Epithelial cell of proximal tubule (primary cell): Measurements from ENCODE around the gene CBFA2T3. TPM values are rescaled to one million over a fixed set of nuclear protein-coding genes. Genes with fewer than 3 reads are reported as not detected.

ENCODE experiments used
- DNase-seq: peaks from one replicate; pipeline ENCODE4 v3.0.0-alpha.2; 2011; ENCODE audit warnings: low read depth
- H3K4me3 ChIP-seq: 2 replicates; pipeline ENCODE4 v1.5.1; 2011; ENCODE audit warnings: low read depth, mild to moderate bottlenecking, low read length
- total RNA-seq: library from RNA; depleted of rRNA; stranded (reverse); fragments of >200 nt; gene quantifications from 2 replicates; pipeline ENCODE4 v1.2.3, GENCODE V29; 2015
- TF ChIP-seq, protein P1 (sequence below): conservative IDR thresholded peaks from 2 replicates; pipeline ENCODE4 v1.5.1; 2012; ENCODE audit warnings: low read depth, mild to moderate bottlenecking, low read length

Gene CBFA2T3
- total RNA-seq, 1 donor from 2014 or later, result 0.86 TPM

DNA sequence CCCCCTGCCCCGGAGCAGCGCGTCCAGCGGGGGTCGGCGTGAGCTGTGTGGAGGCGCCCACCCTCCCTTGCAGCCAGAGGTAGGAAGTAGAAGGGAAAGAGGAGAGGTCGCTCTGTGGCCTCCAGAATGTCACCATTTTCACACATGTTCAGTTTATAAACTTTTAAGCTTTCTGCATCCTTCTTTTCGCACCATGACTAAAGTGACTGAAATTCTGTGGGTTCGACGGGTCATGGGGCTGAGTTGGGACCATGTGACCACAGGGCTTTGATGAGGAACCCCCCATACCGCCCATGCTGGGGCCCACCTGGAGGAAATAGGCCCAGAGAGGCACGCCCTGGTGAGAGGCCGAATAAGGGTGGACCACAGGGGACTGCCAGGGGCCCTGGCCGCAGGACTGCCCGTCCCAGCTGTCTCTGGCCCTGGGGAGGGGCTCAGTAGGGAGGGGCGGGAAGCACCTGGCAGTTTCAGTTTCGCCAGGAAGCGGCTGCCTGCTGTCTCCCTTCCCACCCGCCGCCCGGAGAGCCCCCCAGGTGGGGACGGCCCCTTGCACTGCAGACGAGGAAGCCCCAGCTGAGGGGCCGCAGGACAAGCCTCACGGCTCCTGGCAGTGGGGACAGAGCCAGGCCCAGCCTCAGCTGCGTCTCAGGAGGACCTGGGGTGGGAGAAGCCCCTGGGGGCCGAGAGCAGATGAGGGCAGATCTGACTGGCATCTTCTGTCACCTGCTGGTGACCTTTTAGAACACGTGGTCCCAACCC lies 9.0 kb downstream of the CBFA2T3 start:
- TF ChIP-seq, protein P1, sequence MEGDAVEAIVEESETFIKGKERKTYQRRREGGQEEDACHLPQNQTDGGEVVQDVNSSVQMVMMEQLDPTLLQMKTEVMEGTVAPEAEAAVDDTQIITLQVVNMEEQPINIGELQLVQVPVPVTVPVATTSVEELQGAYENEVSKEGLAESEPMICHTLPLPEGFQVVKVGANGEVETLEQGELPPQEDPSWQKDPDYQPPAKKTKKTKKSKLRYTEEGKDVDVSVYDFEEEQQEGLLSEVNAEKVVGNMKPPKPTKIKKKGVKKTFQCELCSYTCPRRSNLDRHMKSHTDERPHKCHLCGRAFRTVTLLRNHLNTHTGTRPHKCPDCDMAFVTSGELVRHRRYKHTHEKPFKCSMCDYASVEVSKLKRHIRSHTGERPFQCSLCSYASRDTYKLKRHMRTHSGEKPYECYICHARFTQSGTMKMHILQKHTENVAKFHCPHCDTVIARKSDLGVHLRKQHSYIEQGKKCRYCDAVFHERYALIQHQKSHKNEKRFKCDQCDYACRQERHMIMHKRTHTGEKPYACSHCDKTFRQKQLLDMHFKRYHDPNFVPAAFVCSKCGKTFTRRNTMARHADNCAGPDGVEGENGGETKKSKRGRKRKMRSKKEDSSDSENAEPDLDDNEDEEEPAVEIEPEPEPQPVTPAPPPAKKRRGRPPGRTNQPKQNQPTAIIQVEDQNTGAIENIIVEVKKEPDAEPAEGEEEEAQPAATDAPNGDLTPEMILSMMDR, result no peak
- DNase-seq, result no peak
- H3K4me3 ChIP-seq, result no peak overlapping the region

DNA sequence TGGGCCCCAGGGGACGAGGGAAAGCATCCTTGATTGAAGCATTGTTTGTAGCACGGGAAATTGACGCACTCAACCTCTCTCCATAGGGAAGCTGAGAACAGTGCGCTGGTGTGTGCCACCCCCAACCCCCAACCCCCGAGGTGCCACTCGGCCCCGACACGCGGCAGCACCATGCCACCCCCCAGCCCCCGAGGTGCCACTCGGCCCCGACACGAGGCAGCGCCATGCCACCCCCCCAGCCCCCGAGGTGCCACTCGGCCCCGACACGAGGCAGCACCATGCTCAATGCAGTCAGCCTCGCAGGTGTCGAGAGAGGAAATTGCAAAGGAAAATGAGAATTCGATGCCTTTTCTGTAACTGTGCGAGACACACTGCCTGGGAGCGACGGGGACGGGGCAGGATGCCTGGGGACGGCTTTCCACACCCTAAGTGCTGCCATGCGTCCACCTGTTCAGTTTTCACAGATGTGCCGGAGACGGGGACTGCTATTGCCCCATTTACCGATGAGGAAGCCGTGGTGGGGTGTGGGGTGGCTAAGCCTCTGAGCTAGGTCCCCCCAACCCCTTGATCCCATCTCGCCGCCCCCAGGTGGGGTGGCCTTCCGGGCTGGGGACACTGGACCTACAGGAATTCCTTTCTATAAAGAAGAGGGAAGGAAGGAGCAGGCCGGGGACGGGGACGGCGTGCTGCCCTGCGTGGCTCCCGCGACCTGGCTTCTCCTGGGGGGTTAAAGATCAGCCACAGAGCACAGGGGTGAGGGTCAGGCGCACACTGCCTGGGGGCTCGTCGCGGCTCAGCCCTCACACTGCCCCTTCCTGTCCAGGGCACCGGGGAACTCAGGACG lies 9.8 kb downstream of the CBFA2T3 start:
- TF ChIP-seq, protein P1, result no peak
- no peak overlapping the region for H3K4me3 ChIP-seq

DNA sequence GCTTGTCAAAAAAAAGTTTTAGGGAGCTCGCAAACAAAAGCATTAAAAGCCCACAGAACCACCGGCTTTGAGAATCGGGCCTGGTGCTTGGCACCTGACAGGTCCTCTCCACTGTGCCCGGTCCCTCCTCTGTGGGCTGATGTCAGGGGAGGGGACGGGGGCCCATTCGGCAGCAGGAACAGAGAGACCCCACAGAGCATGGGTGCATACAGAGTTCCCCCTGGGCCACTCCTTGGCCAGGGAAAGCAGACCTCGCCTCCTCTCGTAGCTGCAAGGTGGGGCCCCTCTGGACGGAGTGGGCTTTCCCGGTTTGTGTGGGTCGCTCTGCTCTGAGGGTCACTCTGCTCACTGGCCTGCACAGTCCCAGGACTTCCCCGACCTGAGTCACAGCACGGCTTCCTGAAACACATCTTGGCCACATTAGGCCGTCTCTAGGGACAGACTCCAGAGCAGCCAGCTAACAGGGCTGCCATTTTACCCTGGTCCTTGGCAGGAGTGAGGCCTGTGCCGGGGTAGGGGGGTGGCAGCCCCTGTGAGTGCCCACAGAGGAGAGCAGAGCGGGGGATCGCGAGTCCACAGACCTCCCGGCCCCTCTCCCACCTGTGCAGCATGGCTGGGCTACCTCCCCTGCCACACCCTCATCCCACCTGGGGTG lies 11.1 kb downstream of the CBFA2T3 start:
- DNase-seq, result no peak
- TF ChIP-seq, protein P1, result no peak
- H3K4me3 ChIP-seq, result no peak overlapping the region

More for the DNA sequence above, 9.8 kb downstream of the CBFA2T3 start:
- no peak for DNase-seq

DNA sequence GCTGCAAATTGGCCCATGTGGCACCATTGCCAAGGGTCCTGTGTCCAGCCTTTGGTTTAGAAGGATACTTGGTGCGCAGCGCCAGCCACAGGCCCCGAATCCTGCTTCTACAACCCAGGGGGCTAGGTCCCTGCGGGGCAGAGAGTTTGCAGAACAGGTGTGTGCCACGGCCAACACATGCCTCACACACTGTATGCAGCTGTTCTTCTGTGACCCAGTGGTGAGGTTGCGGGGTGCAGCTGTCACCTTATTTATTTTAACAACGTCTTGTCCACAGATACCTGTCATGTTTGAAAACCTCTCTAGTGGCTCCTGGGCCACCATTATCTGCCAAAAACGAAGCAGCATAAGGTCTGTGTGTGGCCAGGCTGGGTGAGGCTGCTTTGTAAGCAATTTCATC lies 11.6 kb downstream of the CBFA2T3 start:
- no peak for DNase-seq
- TF ChIP-seq, protein P1, result no peak
- H3K4me3 ChIP-seq, result no peak overlapping the region

DNA sequence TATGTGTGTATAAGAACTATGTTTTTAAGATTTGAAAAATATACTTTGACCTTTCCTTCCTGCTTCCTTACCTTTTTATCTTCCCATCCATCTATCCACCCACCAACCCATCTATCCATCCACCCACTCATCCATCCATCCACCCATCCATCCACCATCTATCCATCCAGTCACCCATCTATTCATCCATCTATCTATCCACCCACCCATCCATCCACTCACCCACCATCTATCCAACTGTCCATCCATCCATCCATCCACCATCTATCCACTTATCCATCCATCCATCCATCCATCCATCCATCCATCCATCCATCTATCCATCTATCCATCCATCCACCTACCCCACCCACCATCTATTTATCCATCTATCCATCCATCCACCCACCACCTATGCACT lies 12.4 kb downstream of the CBFA2T3 start:
- TF ChIP-seq, protein P1, result no peak
- H3K4me3 ChIP-seq, result no peak overlapping the region
- no peak for DNase-seq

DNA sequence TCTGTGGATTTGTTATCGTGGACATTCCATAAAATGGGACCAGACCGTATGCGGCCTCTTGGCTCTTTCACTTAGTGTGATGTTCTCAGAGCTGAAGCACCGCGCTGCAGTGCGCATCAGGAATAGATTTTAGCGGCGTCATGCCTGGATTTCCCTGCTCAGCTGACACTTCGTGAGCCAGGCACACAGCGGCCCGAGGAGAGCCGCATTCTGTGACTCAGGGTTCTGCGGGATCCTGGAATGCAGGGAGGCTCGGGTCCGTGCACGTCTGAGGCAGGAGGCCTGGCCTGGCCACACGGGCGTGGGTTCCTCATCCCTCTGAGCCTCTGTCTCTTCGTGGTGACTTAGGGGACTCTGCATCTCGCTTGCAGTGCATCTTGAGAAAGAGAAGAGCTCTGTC lies 13.4 kb downstream of the CBFA2T3 start:
- no peak overlapping the region for H3K4me3 ChIP-seq
- DNase-seq, result no peak
- TF ChIP-seq, protein P1, result no peak
